AG09319 (cell line): ENCODE data around the gene TNFAIP8L1.

Source experiments
- DNase-seq: peaks from one replicate; pipeline ENCODE4 v3.0.0-alpha.2; 2010; ENCODE audit warnings: low read depth; ENCODE audit errors: extremely low read depth
- CTCF ChIP-seq: IDR thresholded peaks from 2 replicates; pipeline ENCODE4 v1.5.1; 2011; ENCODE audit warnings: low read depth, mild to moderate bottlenecking, inconsistent platforms, low read length, moderate library complexity

Gene TNFAIP8L1

GRCh38 chr19:4602173-4602788 is 37.0 kb upstream of the TNFAIP8L1 start:
- DNase-seq: no peak
- no peak for TF ChIP-seq CTCF

- DNase-seq: no peak
- TF ChIP-seq CTCF: no peak
These were observed 36.4 kb upstream of the TNFAIP8L1 start for GRCh38 chr19:4602915-4603314.

GRCh38 chr19:4604912-4605311 is 34.4 kb upstream of the TNFAIP8L1 start:
- no peak for TF ChIP-seq CTCF
- no peak for DNase-seq

- TF ChIP-seq CTCF: no peak
These were observed 33.1 kb upstream of the TNFAIP8L1 start for GRCh38 chr19:4606181-4606580.

GRCh38 chr19:4606921-4607678 is 32.2 kb upstream of the TNFAIP8L1 start:
- no peak for TF ChIP-seq CTCF
- no peak for DNase-seq

More at GRCh38 chr19:4606181-4606580, 33.1 kb upstream of the TNFAIP8L1 start:
- DNase-seq: no peak

GRCh38 chr19:4609878-4610511 is 29.3 kb upstream of the TNFAIP8L1 start:
- DNase-seq: no peak
- TF ChIP-seq CTCF: no peak

GRCh38 chr19:4613254-4613751 is 26.0 kb upstream of the TNFAIP8L1 start:
- DNase-seq: no peak
- no peak for TF ChIP-seq CTCF
